Body of pancreas (tissue), 4 donors: ENCODE results near the gene RPS6KA5.

Experiments used
- CTCF ChIP-seq, 7 experiments: fragments of 450-650 bp in 4 of 7; fragments of 200-600 bp in 3 of 7; sonication (generic) in 3 of 7; IDR thresholded peaks; one replicate each; pipeline ENCODE4 v1.5.1; 2016 to 2019; ENCODE audit warnings: antibody characterized with exemption in 7 of 7
- POLR2A ChIP-seq, 3 donors: fragments of 450-650 bp; IDR thresholded peaks; one replicate each; pipeline ENCODE4 v1.6.1; 2016; ENCODE audit warnings: antibody characterized with exemption in 3 of 3, mild to moderate bottlenecking in 2 of 3

GRCh38 chr14:91088585-91089235 is 28.3 kb upstream of the RPS6KA5 start:
- no peak for TF ChIP-seq CTCF (IDR thresholded peaks at IDR 0.05)
- no peak for TF ChIP-seq POLR2A (IDR thresholded peaks at IDR 0.05)
